ENCODE measurements around the gene DYRK1A.

- TF ChIP-seq CTCF (optimal IDR thresholded peaks at IDR 0.05 in 1 of 3, IDR thresholded peaks at IDR 0.05 in 1 of 3, conservative IDR thresholded peaks at IDR 0.05 in 1 of 3; ENCODE audit: extremely low read depth in 1 of 3, insufficient read depth in 2 of 3, low read length in 3 of 3) (no peak), EZH2 (IDR thresholded peaks at IDR 0.05; ENCODE audit: low read length) (no peak)
These were observed 160.5 kb downstream of the DYRK1A start for GRCh38 chr21:37527103-37527502.
